HL-60 (cell line): ENCODE results near the gene TACC3.

ENCODE experiments used
- DNase-seq, 2 experiments: peaks; one replicate each; pipeline ENCODE4 v3.0.0-alpha.2; 2010 to 2020; ENCODE audit warnings: low read depth in 1 of 2, low spot score in 1 of 2
- H3K27ac ChIP-seq: fragments of 250-450 bp; sonication (Bioruptor Pico); replicated peaks from 2 replicates; pipeline ENCODE4 v1.5.1; 2020; ENCODE audit warnings: mild to moderate bottlenecking, moderate library complexity
- H3K27me3 ChIP-seq: fragments of 250-450 bp; sonication (Bioruptor Pico); 2 replicates; pipeline ENCODE4 v1.5.1; 2021; ENCODE audit warnings: mild to moderate bottlenecking, moderate library complexity; ENCODE audit not compliant: insufficient read depth, poor library complexity, severe bottlenecking
- H3K4me3 ChIP-seq: replicated peaks from 2 replicates; pipeline ENCODE4 v1.5.1; 2011; ENCODE audit warnings: mild to moderate bottlenecking, control low read depth, low read length; ENCODE audit not compliant: insufficient read depth
- GABPA ChIP-seq: IDR thresholded peaks from 2 replicates; pipeline ENCODE4 v1.6.1; 2012; ENCODE audit warnings: low read depth
- POLR2AphosphoS5 ChIP-seq: IDR thresholded peaks from 2 replicates; pipeline ENCODE4 v1.6.1; 2012; ENCODE audit warnings: low read depth
- SPI1 ChIP-seq: IDR thresholded peaks from 2 replicates; pipeline ENCODE4 v1.6.1; 2012; ENCODE audit warnings: low read depth, mild to moderate bottlenecking, borderline replicate concordance
- TF ChIP-seq, protein P1 (sequence below): IDR thresholded peaks from one replicate; pipeline ENCODE4 v1.5.1; 2011; ENCODE audit warnings: low read length, control low read depth, inconsistent platforms; ENCODE audit not compliant: insufficient read depth
- TF ChIP-seq, protein P2 (sequence below): IDR thresholded peaks from 2 replicates; pipeline ENCODE4 v1.6.1; 2012; ENCODE audit warnings: low read depth; ENCODE audit not compliant: insufficient replicate concordance

The TACC3 gene

DNA sequence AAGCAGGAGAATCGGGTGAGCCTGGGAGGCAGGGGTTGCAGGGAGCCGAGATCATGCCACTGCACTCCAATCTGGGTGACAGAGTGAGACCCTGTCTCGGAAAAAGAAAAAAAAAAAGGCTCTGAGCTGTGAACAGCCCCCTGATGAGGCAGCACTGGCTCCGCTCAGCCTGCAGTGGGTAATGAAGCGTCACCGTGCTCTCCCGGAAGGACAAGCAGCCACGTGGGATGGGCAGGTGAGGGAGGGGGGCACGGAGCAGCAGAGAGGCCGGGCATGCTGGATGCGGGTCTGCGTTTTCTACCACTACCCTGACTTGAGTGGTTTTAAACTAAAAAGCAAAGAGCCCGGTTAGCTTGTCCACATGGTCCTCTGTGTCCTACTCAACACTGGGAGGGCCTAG lies 15.5 kb downstream of the TACC3 start:
- Histone ChIP-seq H3K27me3 (no peaks in the 10 kb centered on the region), H3K4me3 (no peak overlapping the region), H3K27ac (no peak overlapping the region)
- DNase-seq, result no peak
- TF ChIP-seq, protein P1, sequence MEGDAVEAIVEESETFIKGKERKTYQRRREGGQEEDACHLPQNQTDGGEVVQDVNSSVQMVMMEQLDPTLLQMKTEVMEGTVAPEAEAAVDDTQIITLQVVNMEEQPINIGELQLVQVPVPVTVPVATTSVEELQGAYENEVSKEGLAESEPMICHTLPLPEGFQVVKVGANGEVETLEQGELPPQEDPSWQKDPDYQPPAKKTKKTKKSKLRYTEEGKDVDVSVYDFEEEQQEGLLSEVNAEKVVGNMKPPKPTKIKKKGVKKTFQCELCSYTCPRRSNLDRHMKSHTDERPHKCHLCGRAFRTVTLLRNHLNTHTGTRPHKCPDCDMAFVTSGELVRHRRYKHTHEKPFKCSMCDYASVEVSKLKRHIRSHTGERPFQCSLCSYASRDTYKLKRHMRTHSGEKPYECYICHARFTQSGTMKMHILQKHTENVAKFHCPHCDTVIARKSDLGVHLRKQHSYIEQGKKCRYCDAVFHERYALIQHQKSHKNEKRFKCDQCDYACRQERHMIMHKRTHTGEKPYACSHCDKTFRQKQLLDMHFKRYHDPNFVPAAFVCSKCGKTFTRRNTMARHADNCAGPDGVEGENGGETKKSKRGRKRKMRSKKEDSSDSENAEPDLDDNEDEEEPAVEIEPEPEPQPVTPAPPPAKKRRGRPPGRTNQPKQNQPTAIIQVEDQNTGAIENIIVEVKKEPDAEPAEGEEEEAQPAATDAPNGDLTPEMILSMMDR, result no peak
- TF ChIP-seq POLR2AphosphoS5 (no peak), GABPA (no peak), SPI1 (no peak)
- TF ChIP-seq, protein P2, sequence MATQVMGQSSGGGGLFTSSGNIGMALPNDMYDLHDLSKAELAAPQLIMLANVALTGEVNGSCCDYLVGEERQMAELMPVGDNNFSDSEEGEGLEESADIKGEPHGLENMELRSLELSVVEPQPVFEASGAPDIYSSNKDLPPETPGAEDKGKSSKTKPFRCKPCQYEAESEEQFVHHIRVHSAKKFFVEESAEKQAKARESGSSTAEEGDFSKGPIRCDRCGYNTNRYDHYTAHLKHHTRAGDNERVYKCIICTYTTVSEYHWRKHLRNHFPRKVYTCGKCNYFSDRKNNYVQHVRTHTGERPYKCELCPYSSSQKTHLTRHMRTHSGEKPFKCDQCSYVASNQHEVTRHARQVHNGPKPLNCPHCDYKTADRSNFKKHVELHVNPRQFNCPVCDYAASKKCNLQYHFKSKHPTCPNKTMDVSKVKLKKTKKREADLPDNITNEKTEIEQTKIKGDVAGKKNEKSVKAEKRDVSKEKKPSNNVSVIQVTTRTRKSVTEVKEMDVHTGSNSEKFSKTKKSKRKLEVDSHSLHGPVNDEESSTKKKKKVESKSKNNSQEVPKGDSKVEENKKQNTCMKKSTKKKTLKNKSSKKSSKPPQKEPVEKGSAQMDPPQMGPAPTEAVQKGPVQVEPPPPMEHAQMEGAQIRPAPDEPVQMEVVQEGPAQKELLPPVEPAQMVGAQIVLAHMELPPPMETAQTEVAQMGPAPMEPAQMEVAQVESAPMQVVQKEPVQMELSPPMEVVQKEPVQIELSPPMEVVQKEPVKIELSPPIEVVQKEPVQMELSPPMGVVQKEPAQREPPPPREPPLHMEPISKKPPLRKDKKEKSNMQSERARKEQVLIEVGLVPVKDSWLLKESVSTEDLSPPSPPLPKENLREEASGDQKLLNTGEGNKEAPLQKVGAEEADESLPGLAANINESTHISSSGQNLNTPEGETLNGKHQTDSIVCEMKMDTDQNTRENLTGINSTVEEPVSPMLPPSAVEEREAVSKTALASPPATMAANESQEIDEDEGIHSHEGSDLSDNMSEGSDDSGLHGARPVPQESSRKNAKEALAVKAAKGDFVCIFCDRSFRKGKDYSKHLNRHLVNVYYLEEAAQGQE, result no peak

DNA sequence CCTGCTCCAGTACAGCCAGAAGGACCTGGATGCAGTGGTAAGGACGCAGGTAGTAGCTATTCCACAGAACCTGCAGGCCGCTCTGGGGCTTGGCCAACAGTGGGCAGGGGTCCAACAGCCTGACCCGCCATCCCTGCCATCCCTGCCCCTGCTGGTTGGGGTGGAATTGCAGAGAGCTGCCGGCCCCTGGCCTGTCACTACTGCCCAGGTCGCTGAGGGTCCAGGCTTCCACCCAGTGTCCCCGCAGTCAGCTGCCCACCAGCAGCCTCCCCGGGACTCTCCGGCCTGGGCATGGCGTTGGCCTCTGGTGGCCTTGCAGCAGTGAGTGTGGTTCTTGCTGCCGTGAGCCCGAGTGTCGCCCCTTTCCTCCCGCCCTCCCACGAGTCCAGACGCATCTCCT lies 16.3 kb downstream of the TACC3 start:
- no peaks in the 10 kb centered on the region for H3K27me3 ChIP-seq
- no peak overlapping the region for H3K27ac ChIP-seq
- no peak for TF ChIP-seq POLR2AphosphoS5
- TF ChIP-seq GABPA, result no peak
- TF ChIP-seq, protein P2, result no peak
- no peak for TF ChIP-seq SPI1
- TF ChIP-seq, protein P1, result no peak
- no peak overlapping the region for H3K4me3 ChIP-seq
- DNase-seq, result no peak

DNA sequence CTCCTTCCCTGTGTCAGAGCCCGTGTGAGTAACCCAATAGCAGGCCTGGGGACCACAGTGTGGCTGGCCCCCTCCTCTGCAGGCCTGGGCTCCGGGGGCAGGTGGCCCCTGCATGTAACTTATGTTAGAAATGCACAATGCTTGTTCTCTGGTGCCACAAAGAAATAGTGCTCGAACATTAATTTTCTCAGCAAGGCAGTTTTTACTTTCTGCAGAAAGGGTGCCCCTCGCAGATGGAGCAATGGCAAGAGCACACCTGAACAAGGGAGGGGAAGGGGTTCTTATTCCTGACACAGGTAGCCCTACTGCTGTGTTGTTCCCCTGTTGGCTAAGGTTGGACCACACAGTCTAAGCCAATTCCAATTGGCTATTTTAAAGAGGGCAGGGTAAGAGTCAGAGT lies 17.1 kb downstream of the TACC3 start:
- DNase-seq, result no peak
- H3K27me3 ChIP-seq, result no peaks in the 10 kb centered on the region
- no peak overlapping the region for H3K4me3 ChIP-seq
- H3K27ac ChIP-seq, result no peak overlapping the region
- no peak for TF ChIP-seq SPI1

DNA sequence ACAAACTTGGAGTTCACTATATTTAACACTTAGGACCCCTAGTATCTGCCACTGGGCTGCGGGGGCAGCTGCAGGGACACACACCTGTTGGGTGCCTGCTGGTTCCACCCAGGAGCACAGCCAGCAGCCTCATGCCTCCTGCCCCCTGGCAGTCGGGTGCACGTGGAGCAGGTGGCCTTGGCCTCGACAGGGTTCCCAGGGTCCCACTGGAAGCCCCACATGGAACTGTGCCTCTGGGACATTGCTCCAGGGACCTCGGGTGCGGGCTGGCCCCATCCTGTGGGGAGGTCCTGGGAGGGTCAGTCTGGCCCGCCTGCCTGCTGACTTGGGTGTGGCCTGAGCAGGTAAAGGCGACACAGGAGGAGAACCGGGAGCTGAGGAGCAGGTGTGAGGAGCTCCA lies 18.0 kb downstream of the TACC3 start:
- H3K27ac ChIP-seq, result no peak overlapping the region
- no peaks in the 10 kb centered on the region for H3K27me3 ChIP-seq
- TF ChIP-seq, protein P2, result no peak
- TF ChIP-seq POLR2AphosphoS5 (no peak), GABPA (no peak), SPI1 (no peak)
- TF ChIP-seq, protein P1, result no peak
- no peak overlapping the region for H3K4me3 ChIP-seq
- DNase-seq, result no peak
